Fibroblast of skin of left quadriceps (primary cell): ENCODE data around the gene APEH.

Source experiments
- DNase-seq, 2 experiments: peaks; one replicate each; pipeline ENCODE4 v3.0.0-alpha.2; 2013; ENCODE audit warnings: low read depth in 2 of 2

Gene APEH

GRCh38 chr3:49727154-49727923 lies 53.2 kb downstream of the APEH start:
- no peak for DNase-seq

GRCh38 chr3:49727924-49728361 lies 53.8 kb downstream of the APEH start:
- DNase-seq = no peak

GRCh38 chr3:49729966-49730609 lies 55.9 kb downstream of the APEH start:
- DNase-seq = no peak

- DNase-seq = no peak
Measured at GRCh38 chr3:49732597-49732996, 58.4 kb downstream of the APEH start.

GRCh38 chr3:49733551-49733950 lies 59.4 kb downstream of the APEH start:
- DNase-seq = no peak
